Peyer's patch (tissue), 4 donors: ENCODE results near the gene ABCF2. TPM values are rescaled to one million over a fixed set of nuclear protein-coding genes. Genes with fewer than 3 reads are reported as not detected.
A peak's percentile ranks its signal among the peaks of the same experiment; 100 is the strongest.

Experiments
- DNase-seq, 3 donors: peaks; one replicate each; pipeline ENCODE4 v3.0.0-alpha.2; 2017 to 2019
- H3K27ac ChIP-seq, 4 donors: fragments of 200-600 bp; sonication (generic); one replicate each; pipeline ENCODE4 v1.5.1; 2016 to 2019
- H3K27me3 ChIP-seq, 2 donors: fragments of 200-600 bp; sonication (generic); one replicate each; pipeline ENCODE4 v1.5.1; 2019
- H3K36me3 ChIP-seq, 3 donors: fragments of 200-600 bp; sonication (generic); one replicate each; pipeline ENCODE4 v1.5.1; 2016 to 2019
- H3K4me1 ChIP-seq, 4 donors: fragments of 200-600 bp; sonication (generic); one replicate each; pipeline ENCODE4 v1.5.1; 2016 to 2019
- H3K4me3 ChIP-seq, 4 donors: fragments of 200-600 bp; sonication (generic); 1 replicate in 3 of 4; 2 replicates in 1 of 4; pipeline ENCODE4 v1.5.1; 2016 to 2019; ENCODE audit warnings: mild to moderate bottlenecking in 1 of 4
- H3K9me3 ChIP-seq, 4 donors: fragments of 200-600 bp; sonication (generic); one replicate each; pipeline ENCODE4 v1.5.1; 2016 to 2019; ENCODE audit warnings: mild to moderate bottlenecking in 1 of 4
- POLR2A ChIP-seq, 2 donors: fragments of 450-650 bp; IDR thresholded peaks; one replicate each; pipeline ENCODE4 v1.5.1; 2017; ENCODE audit warnings: antibody characterized with exemption in 2 of 2, mild to moderate bottlenecking in 2 of 2, moderate library complexity in 2 of 2
- total RNA-seq, 4 donors: library from RNA; depleted of rRNA; stranded (reverse); fragments of >200 nt; gene quantifications; one replicate each; pipeline ENCODE4 v1.1.0, GENCODE V29; 2016
- TF ChIP-seq, protein P1 (sequence below), 6 experiments: fragments of 450-650 bp in 4 of 6; fragments of 200-600 bp in 2 of 6; sonication (generic) in 1 of 6; IDR thresholded peaks; one replicate each; pipeline ENCODE4 v1.5.1; 2017 to 2019; ENCODE audit warnings: antibody characterized with exemption in 6 of 6, mild to moderate bottlenecking in 3 of 6, moderate library complexity in 1 of 6

ABCF2 gene
- total RNA-seq, 4 donors from 2014 or later, result 20.7 to 29.7 (median 26.4) TPM

DNA sequence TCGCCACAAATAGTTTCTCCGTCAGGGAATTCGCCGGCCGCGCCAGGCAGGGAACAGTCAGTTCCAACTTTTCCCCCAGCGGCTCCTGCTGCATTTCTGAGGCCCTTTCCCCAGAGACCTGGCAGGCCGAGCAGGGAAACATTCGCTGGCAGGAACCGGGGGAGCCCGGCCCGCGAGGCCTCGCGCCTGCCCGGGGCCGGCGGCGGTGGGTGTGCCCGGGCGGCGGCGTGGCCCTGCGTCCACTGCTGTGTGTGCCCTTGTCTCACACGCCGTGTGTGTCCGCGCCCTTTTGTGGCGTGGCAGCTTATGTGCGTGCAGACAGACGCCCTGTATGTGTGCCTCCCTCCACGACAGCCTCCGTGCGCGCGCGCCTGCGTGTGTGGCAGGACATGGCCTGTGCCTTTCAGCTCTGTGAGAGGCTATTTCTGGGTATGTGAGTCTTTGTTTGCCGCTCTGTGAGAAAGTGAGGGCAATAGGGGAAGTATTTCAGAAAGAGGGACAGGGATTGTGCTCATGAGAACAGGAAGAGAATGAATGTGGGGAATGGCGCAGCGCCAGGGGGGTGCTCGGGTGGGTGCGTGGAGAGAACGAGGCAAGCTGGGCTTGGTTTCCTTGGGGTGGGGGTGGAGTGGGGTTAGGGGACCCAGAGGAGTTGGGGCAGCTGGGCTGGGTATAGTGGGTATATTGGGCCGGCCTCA is 22.2 kb upstream of the ABCF2 start:
- Histone ChIP-seq H3K27me3 (no peaks in the 10 kb centered on the region), H3K36me3 (no peaks in the 10 kb centered on the region), H3K9me3 (peaks cover 0 to 5% (median 0%) of the 10 kb centered on the region in 4 donors), H3K4me3 (peak overlapping the region; percentile 43 to 68 (median 61)), H3K4me1 (peaks cover 0 to 65% (median 26%) of the 10 kb centered on the region in 4 donors), H3K27ac (peak overlapping the region; percentile 65 to 83 (median 68))
- no peak for TF ChIP-seq POLR2A (IDR thresholded peaks at IDR 0.05)
- TF ChIP-seq, protein P1, sequence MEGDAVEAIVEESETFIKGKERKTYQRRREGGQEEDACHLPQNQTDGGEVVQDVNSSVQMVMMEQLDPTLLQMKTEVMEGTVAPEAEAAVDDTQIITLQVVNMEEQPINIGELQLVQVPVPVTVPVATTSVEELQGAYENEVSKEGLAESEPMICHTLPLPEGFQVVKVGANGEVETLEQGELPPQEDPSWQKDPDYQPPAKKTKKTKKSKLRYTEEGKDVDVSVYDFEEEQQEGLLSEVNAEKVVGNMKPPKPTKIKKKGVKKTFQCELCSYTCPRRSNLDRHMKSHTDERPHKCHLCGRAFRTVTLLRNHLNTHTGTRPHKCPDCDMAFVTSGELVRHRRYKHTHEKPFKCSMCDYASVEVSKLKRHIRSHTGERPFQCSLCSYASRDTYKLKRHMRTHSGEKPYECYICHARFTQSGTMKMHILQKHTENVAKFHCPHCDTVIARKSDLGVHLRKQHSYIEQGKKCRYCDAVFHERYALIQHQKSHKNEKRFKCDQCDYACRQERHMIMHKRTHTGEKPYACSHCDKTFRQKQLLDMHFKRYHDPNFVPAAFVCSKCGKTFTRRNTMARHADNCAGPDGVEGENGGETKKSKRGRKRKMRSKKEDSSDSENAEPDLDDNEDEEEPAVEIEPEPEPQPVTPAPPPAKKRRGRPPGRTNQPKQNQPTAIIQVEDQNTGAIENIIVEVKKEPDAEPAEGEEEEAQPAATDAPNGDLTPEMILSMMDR (IDR thresholded peaks at IDR 0.05), result no peak
- peak in 2 of 3 donors; percentile 63 to 66 for DNase-seq

DNA sequence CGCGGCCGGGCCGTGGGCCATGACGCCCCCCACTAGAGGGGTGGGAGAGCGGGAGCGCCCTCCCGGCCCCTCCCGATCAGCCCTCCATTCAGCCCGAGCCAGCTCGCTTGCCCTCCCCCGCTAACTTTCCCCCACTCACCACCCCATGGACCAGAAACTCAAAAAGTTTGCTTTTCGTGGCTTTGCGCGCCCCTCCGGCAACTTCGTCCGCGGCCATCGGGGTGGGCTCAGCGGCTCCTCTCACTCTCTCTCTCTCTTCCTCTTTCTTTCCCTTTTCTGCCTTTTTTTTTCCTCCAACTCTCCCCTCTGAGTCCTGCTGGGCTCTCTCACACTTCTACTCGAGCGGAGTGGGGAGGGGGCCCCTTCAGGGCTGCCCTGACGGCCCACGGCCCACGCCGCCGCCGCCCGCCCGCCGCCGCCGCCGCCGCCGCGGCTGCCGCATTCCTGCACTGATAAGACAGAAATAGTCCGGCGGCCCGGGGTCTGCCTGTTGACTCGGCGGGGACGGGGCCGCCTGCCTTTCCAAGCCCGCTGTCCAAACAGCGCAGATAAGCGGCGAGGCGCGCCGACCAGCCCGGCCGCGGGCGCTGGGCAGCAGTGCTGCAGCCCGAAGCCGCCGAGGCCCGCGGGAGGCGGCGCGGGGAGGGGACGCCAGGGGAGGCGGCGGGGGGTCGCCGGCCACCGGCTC is 21.5 kb upstream of the ABCF2 start, which contains the start of gene SMARCD3:
SMARCD3 (minus strand) TSS at position 349 of the 688 bp plus-strand sequence; CDS start at position 217, 132 bp downstream.
- peak; percentile 47 to 72 (median 65) for DNase-seq
- H3K36me3 ChIP-seq, result no peaks in the 10 kb centered on the region
- H3K9me3 ChIP-seq, result peaks cover 0 to 5% (median 0%) of the 10 kb centered on the region in 4 donors
- TF ChIP-seq, protein P1 (IDR thresholded peaks at IDR 0.05), result no peak
- TF ChIP-seq POLR2A (IDR thresholded peaks at IDR 0.05), result no peak
- peak within 1 kb of the TSS; percentile 43 to 68 (median 61) for H3K4me3 ChIP-seq
- H3K4me1 ChIP-seq, result peaks cover 0 to 72% (median 31%) of the 10 kb centered on the region in 4 donors
- peak within 1 kb of the TSS; percentile 65 to 83 (median 68) for H3K27ac ChIP-seq
- no peaks in the 10 kb centered on the region for H3K27me3 ChIP-seq

DNA sequence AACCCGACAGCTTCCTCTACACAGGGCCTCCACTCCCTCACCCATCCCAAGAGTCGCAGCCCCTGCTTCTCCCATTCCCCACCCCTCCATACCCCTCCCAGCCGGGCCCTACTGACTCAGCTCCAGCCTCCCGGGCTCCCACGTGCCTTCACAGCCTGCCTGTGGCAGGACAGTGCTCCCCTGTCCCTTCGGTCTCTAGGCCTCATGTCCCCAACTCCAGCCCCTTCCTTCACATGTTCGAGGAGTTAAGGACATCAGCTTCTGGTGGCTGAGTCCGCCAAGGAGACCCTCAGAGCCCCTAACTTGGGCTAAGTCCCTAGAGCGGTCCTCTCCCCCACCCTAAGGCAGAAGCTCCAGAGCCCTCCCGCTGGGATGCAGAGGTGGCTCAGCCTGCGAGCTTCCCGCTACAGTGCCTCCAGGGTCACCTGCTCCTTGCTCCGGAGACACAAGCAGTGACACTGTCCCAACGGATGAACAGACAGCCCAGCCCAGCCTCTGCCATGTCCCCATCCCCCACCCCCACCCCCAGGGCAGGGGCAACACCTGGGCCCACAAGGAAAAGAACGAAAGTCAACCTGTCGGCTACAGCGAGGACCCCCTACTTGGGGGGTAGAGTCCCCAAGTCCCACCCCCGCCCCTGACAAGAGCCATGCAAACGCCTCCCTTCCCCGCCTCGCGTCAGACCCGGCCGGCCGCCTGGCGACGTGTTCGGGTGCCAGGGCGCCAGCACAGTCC is 20.8 kb upstream of the ABCF2 start:
- DNase-seq, result peak in 1 of 3 donors; percentile 51
- peaks cover 0 to 5% (median 0%) of the 10 kb centered on the region in 4 donors for H3K9me3 ChIP-seq
- H3K36me3 ChIP-seq, result no peaks in the 10 kb centered on the region
- H3K27me3 ChIP-seq, result no peaks in the 10 kb centered on the region
- peak overlapping the region; percentile 65 to 83 (median 68) for H3K27ac ChIP-seq
- H3K4me3 ChIP-seq, result peak overlapping the region; percentile 43 to 68 (median 61)
- TF ChIP-seq, protein P1 (IDR thresholded peaks at IDR 0.05), result no peak
- no peak for TF ChIP-seq POLR2A (IDR thresholded peaks at IDR 0.05)
- H3K4me1 ChIP-seq, result peaks cover 0 to 77% (median 33%) of the 10 kb centered on the region in 4 donors

DNA sequence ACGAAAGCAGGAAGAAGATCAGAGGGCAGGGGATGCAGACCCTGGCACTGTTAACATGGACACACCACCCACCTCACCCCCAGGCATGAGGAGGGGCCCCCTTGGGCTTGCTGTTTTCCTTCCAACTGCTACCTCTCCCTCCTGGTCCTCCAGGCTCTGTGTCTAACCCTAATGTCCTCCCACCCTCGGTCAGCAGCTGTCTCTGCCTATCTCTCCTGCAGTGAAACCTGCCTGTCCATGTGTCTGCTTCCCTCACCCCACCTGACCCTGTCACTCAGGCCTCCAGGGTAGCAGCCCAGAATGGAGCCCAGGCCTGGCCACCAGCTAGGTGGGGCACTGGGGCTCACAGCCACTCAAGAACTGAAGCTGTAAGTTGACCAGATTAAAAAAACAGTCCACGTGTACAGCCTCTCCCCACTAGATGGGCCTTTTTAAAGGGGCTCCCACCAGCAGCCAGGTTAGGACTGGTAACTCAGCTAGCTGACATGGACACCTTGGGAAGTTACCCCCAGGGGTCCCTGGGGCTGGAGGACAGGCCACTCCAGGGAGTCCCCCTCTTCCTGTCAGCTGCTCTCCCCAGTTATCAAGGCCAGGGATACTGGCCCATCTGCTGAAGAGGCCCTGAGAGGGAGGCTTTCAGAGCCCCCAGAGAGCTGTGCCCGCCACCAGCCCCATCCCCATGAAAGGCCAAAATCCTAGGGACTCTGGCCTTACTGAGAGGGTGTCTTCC is 20.0 kb upstream of the ABCF2 start:
- Histone ChIP-seq H3K27me3 (no peaks in the 10 kb centered on the region), H3K27ac (peak overlapping the region in 3 of 4 donors; percentile 68 to 83 (median 69)), H3K4me3 (peak overlapping the region in 1 of 4 donors; percentile 68), H3K4me1 (peaks cover 0 to 77% (median 33%) of the 10 kb centered on the region in 4 donors), H3K36me3 (no peaks in the 10 kb centered on the region), H3K9me3 (peaks cover 0 to 5% (median 0%) of the 10 kb centered on the region in 4 donors)
- TF ChIP-seq, protein P1 (IDR thresholded peaks at IDR 0.05), result no peak
- no peak for TF ChIP-seq POLR2A (IDR thresholded peaks at IDR 0.05)
- DNase-seq, result peak in 1 of 3 donors; percentile 36
